Fibroblast of lung (primary cell): ENCODE results near the gene SAPCD2. TPM values are rescaled to one million over a fixed set of nuclear protein-coding genes. Genes with fewer than 3 reads are reported as not detected.

Experiments
- DNase-seq, 2 donors: peaks; one replicate each; pipeline versions ENCODE4 v3.0.0 to v3.0.0-alpha.2; 2010; ENCODE audit warnings: low read depth in 2 of 2
- H2AFZ ChIP-seq: 2 replicates; pipeline ENCODE4 v1.5.1; 2012; ENCODE audit warnings: low read length, control low read depth, inconsistent platforms
- H3K27ac ChIP-seq: 2 replicates; pipeline ENCODE4 v1.5.1; 2011; ENCODE audit warnings: low read length, control low read depth; ENCODE audit not compliant: insufficient read depth
- H3K27me3 ChIP-seq: 2 replicates; pipeline ENCODE4 v1.5.1; 2011; ENCODE audit warnings: mild to moderate bottlenecking, low read length; ENCODE audit not compliant: control insufficient read depth, insufficient read depth
- H3K36me3 ChIP-seq: 2 replicates; pipeline ENCODE4 v1.5.1; 2011; ENCODE audit warnings: low read length; ENCODE audit not compliant: control insufficient read depth, insufficient read depth
- H3K4me1 ChIP-seq: 2 replicates; pipeline ENCODE4 v1.5.1; 2011; ENCODE audit warnings: low read length; ENCODE audit not compliant: control insufficient read depth, insufficient read depth; ENCODE audit errors: extremely low read depth
- H3K4me2 ChIP-seq: 2 replicates; pipeline ENCODE4 v1.5.1; 2011; ENCODE audit warnings: low read length, control low read depth; ENCODE audit not compliant: insufficient read depth; ENCODE audit errors: extremely low read depth
- H3K4me3 ChIP-seq, 4 experiments: fragments of 200-600 bp in 1 of 4; sonication (generic) in 1 of 4; replicated peaks in 1 of 4; 2 replicates each; pipeline ENCODE4 v1.5.1; 2011 to 2016; ENCODE audit warnings: low read length in 4 of 4, low read depth in 3 of 4, mild to moderate bottlenecking in 3 of 4, control low read depth in 2 of 4, inconsistent platforms in 1 of 4, mixed read lengths in 1 of 4; ENCODE audit not compliant: insufficient read depth in 1 of 4; ENCODE audit errors: control extremely low read depth in 1 of 4
- H3K79me2 ChIP-seq: 2 replicates; pipeline ENCODE4 v1.5.1; 2012; ENCODE audit warnings: mild to moderate bottlenecking, low read length, inconsistent platforms; ENCODE audit not compliant: control insufficient read depth, insufficient read depth
- H3K9ac ChIP-seq: 2 replicates; pipeline ENCODE4 v1.5.1; 2011; ENCODE audit warnings: mild to moderate bottlenecking, low read length, control low read depth; ENCODE audit not compliant: insufficient read depth
- H3K9me3 ChIP-seq: 2 replicates; pipeline ENCODE4 v1.5.1; 2012; ENCODE audit warnings: low read depth, low read length; ENCODE audit not compliant: control insufficient read depth, insufficient read depth
- H4K20me1 ChIP-seq: 2 replicates; pipeline ENCODE4 v1.5.1; 2011; ENCODE audit warnings: low read length; ENCODE audit not compliant: control insufficient read depth, insufficient read depth; ENCODE audit errors: extremely low read depth
- CTCF ChIP-seq, 2 donors: IDR thresholded peaks in 1 of 2; conservative IDR thresholded peaks in 1 of 2; 1 replicate in 1 of 2; 2 replicates in 1 of 2; pipeline ENCODE4 v1.5.1; 2011 to 2012; ENCODE audit warnings: low read length in 2 of 2, control low read depth in 1 of 2, inconsistent platforms in 1 of 2, low read depth in 1 of 2, mild to moderate bottlenecking in 1 of 2
- EZH2 ChIP-seq: IDR thresholded peaks from 2 replicates; pipeline ENCODE4 v1.5.1; 2012; ENCODE audit warnings: low read length, control low read depth, mild to moderate bottlenecking; ENCODE audit errors: missing control alignments
- polyA plus RNA-seq, 2 donors: library from polyadenylated mRNA; depleted of rRNA in 1 of 2; stranded (reverse) in 1 of 2; unstranded in 1 of 2; fragments of >200 nt; gene quantifications; 2 replicates each; pipeline ENCODE4 v1.2.1, GENCODE V29; 2011 to 2012; ENCODE audit warnings: missing spikeins in 1 of 2
- total RNA-seq: library from RNA; depleted of rRNA; stranded (reverse); fragments of >200 nt; gene quantifications from 2 replicates; pipeline ENCODE4 v1.2.1, GENCODE V29; 2014

SAPCD2 gene
- total and polyA plus RNA-seq, 2 donors (not counting 1 experiment from before 2014, with no cell fraction given), result 0.85 to 2.8 TPM

- Histone ChIP-seq H4K20me1 (no peaks in the 10 kb centered on the region), H3K79me2 (no peaks in the 10 kb centered on the region), H3K4me1 (peaks cover 4% of the 10 kb centered on the region), H3K27me3 (no peaks in the 10 kb centered on the region), H3K4me3 (peak within 1 kb of the TSS; percentile 10 to 64 (median 49)), H2AFZ (no peak within 1 kb of the TSS), H3K4me2 (peak within 1 kb of the TSS; percentile 81), H3K9ac (no peak within 1 kb of the TSS), H3K36me3 (no peaks in the 10 kb centered on the region), H3K9me3 (no peaks in the 10 kb centered on the region), H3K27ac (no peak within 1 kb of the TSS)
- DNase-seq, result peak in 1 of 2 donors; percentile 32
- no peak for TF ChIP-seq CTCF (conservative IDR thresholded peaks at IDR 0.05 in 1 of 2, IDR thresholded peaks at IDR 0.05 in 1 of 2; ENCODE audit: low read depth in 1 of 2, low read length in 2 of 2)
- no peak for TF ChIP-seq EZH2
Measured at GRCh38 chr9:137027369-137028262, 42.7 kb downstream of the SAPCD2 start, which contains the start of gene ABCA2. ABCA2 (minus strand) TSS chr9:137028237; CDS start chr9:137028140, 97 bp downstream.

- Histone ChIP-seq H4K20me1 (no peaks in the 10 kb centered on the region), H3K36me3 (no peaks in the 10 kb centered on the region), H3K4me1 (peaks cover 4% of the 10 kb centered on the region), H3K4me3 (peak overlapping the region in 1 of 4 experiments; percentile 57), H3K79me2 (no peaks in the 10 kb centered on the region), H3K27ac (no peak overlapping the region), H2AFZ (no peak overlapping the region), H3K9me3 (no peaks in the 10 kb centered on the region), H3K9ac (no peak overlapping the region), H3K27me3 (no peaks in the 10 kb centered on the region), H3K4me2 (no peak overlapping the region)
- DNase-seq, result no peak
- TF ChIP-seq CTCF (conservative IDR thresholded peaks at IDR 0.05 in 1 of 2, IDR thresholded peaks at IDR 0.05 in 1 of 2; ENCODE audit: low read depth in 1 of 2, low read length in 2 of 2), result no peak
- TF ChIP-seq EZH2, result no peak
Measured at GRCh38 chr9:137026828-137027227, 43.5 kb downstream of the SAPCD2 start.

- Histone ChIP-seq H3K36me3 (no peaks in the 10 kb centered on the region), H3K4me3 (no peak overlapping the region), H3K9ac (no peak overlapping the region), H3K27me3 (no peaks in the 10 kb centered on the region), H2AFZ (no peak overlapping the region), H3K4me1 (peaks cover 4% of the 10 kb centered on the region), H3K79me2 (no peaks in the 10 kb centered on the region), H4K20me1 (no peaks in the 10 kb centered on the region), H3K4me2 (no peak overlapping the region), H3K27ac (no peak overlapping the region), H3K9me3 (no peaks in the 10 kb centered on the region)
- DNase-seq, result no peak
- TF ChIP-seq CTCF (conservative IDR thresholded peaks at IDR 0.05 in 1 of 2, IDR thresholded peaks at IDR 0.05 in 1 of 2; ENCODE audit: low read depth in 1 of 2, low read length in 2 of 2) (no peak), EZH2 (no peak)
Measured at GRCh38 chr9:137026384-137026783, 44.0 kb downstream of the SAPCD2 start.
